ENCODE data around the gene TSHZ2. TPM values are rescaled to one million over a fixed set of nuclear protein-coding genes. Genes with fewer than 3 reads are reported as not detected.

TSHZ2 gene
- total RNA-seq, 2 donors from 2014 or later, result 3.3 to 6.2 TPM

GRCh38 chr20:53422039-53422438 lies 449.9 kb downstream of the TSHZ2 start:
- no peak for TF ChIP-seq CTCF (IDR thresholded peaks at IDR 0.05)
- H3K4me1 ChIP-seq, result no peaks in the 10 kb centered on the region
- H3K27me3 ChIP-seq, result no peaks in the 10 kb centered on the region
- H3K36me3 ChIP-seq, result no peaks in the 10 kb centered on the region
- H3K4me3 ChIP-seq, result no peak overlapping the region
- H3K9me3 ChIP-seq, result no peaks in the 10 kb centered on the region
- H3K27ac ChIP-seq, result no peak overlapping the region
- DNase-seq (ENCODE audit: low spot score), result no peak

GRCh38 chr20:53423587-53424146 lies 451.5 kb downstream of the TSHZ2 start:
- TF ChIP-seq CTCF (IDR thresholded peaks at IDR 0.05), result no peak
- DNase-seq (ENCODE audit: low spot score), result no peak
- H3K9me3 ChIP-seq, result no peaks in the 10 kb centered on the region

GRCh38 chr20:53425481-53425880 lies 453.3 kb downstream of the TSHZ2 start:
- H3K4me3 ChIP-seq, result no peak overlapping the region
- TF ChIP-seq CTCF (IDR thresholded peaks at IDR 0.05), result no peak
- no peak overlapping the region for H3K27ac ChIP-seq
- H3K4me1 ChIP-seq, result no peaks in the 10 kb centered on the region
- no peaks in the 10 kb centered on the region for H3K27me3 ChIP-seq
- no peak for DNase-seq (ENCODE audit: low spot score)
- H3K36me3 ChIP-seq, result no peaks in the 10 kb centered on the region
- no peaks in the 10 kb centered on the region for H3K9me3 ChIP-seq

More at GRCh38 chr20:53423587-53424146, 451.5 kb downstream of the TSHZ2 start:
- Histone ChIP-seq H3K36me3 (no peaks in the 10 kb centered on the region), H3K27ac (no peak overlapping the region), H3K4me1 (no peaks in the 10 kb centered on the region), H3K4me3 (no peak overlapping the region), H3K27me3 (no peaks in the 10 kb centered on the region)

GRCh38 chr20:53425941-53426340 lies 453.8 kb downstream of the TSHZ2 start:
- no peak for TF ChIP-seq CTCF (IDR thresholded peaks at IDR 0.05)
- H3K27ac ChIP-seq, result no peak overlapping the region
- no peak for DNase-seq (ENCODE audit: low spot score)
- no peaks in the 10 kb centered on the region for H3K9me3 ChIP-seq
- no peak overlapping the region for H3K4me3 ChIP-seq
- no peaks in the 10 kb centered on the region for H3K4me1 ChIP-seq
- H3K36me3 ChIP-seq, result no peaks in the 10 kb centered on the region
- no peaks in the 10 kb centered on the region for H3K27me3 ChIP-seq

- Histone ChIP-seq H3K9me3 (no peaks in the 10 kb centered on the region), H3K4me3 (no peak overlapping the region)
- DNase-seq (ENCODE audit: low spot score), result no peak
These were observed 454.7 kb downstream of the TSHZ2 start for GRCh38 chr20:53426766-53427312.

More at GRCh38 chr20:53426766-53427312, 454.7 kb downstream of the TSHZ2 start:
- Histone ChIP-seq H3K36me3 (no peaks in the 10 kb centered on the region), H3K27me3 (no peaks in the 10 kb centered on the region), H3K4me1 (no peaks in the 10 kb centered on the region), H3K27ac (no peak overlapping the region)
- TF ChIP-seq CTCF (IDR thresholded peaks at IDR 0.05), result no peak
